Trophoblast cell (in vitro differentiated cells and primary cell): ENCODE measurements around the gene FRMPD4.

Experiments
- DNase-seq, 2 donors: peaks; one replicate each; pipeline ENCODE4 v3.0.0-alpha.2; 2016
- H2AFZ ChIP-seq: 2 replicates; pipeline ENCODE4 v1.6.1; 2013; ENCODE audit warnings: low read length, moderate library complexity, mild to moderate bottlenecking; ENCODE audit not compliant: insufficient read depth, poor library complexity
- H2AK5ac ChIP-seq: 2 replicates; pipeline ENCODE4 v1.6.1; 2013; ENCODE audit warnings: mild to moderate bottlenecking, low read length
- H2BK120ac ChIP-seq: 2 replicates; pipeline ENCODE4 v1.6.1; 2013; ENCODE audit warnings: low read length, mild to moderate bottlenecking, moderate library complexity; ENCODE audit not compliant: insufficient read depth, poor library complexity
- H2BK12ac ChIP-seq: 2 replicates; pipeline ENCODE4 v1.6.1; 2013; ENCODE audit warnings: mild to moderate bottlenecking, low read length, moderate library complexity
- H2BK5ac ChIP-seq: 2 replicates; pipeline ENCODE4 v1.6.1; 2013; ENCODE audit warnings: low read length, low read depth, moderate library complexity, mild to moderate bottlenecking; ENCODE audit not compliant: poor library complexity
- H3K14ac ChIP-seq: 2 replicates; pipeline ENCODE4 v1.6.1; 2013; ENCODE audit warnings: mild to moderate bottlenecking, low read length
- H3K18ac ChIP-seq: 2 replicates; pipeline ENCODE4 v1.6.1; 2013; ENCODE audit warnings: mild to moderate bottlenecking, low read length
- H3K23ac ChIP-seq: 2 replicates; pipeline ENCODE4 v1.6.1; 2013; ENCODE audit warnings: low read length
- H3K27ac ChIP-seq: 2 replicates; pipeline ENCODE4 v1.5.1; 2013; ENCODE audit warnings: low read depth, mild to moderate bottlenecking, inconsistent platforms, low read length, moderate library complexity
- H3K27me3 ChIP-seq: 2 replicates; pipeline ENCODE4 v1.6.1; 2013; ENCODE audit warnings: inconsistent platforms, mild to moderate bottlenecking, low read length, moderate library complexity; ENCODE audit not compliant: insufficient read depth
- H3K36me3 ChIP-seq, 2 experiments: 1 replicate in 1 of 2; 2 replicates in 1 of 2; pipeline ENCODE4 v1.6.1; 2013; ENCODE audit warnings: low read length in 2 of 2, mild to moderate bottlenecking in 2 of 2, moderate library complexity in 1 of 2; ENCODE audit not compliant: insufficient read depth in 2 of 2, control insufficient read depth in 1 of 2
- H3K4ac ChIP-seq: 2 replicates; pipeline ENCODE4 v1.6.1; 2013; ENCODE audit warnings: low read depth, mild to moderate bottlenecking, low read length, moderate library complexity
- H3K4me1 ChIP-seq, 2 experiments: 1 replicate in 1 of 2; 2 replicates in 1 of 2; pipeline ENCODE4 v1.6.1; 2013; ENCODE audit warnings: low read length in 2 of 2, mild to moderate bottlenecking in 2 of 2, moderate library complexity in 1 of 2; ENCODE audit not compliant: insufficient read depth in 2 of 2, control insufficient read depth in 1 of 2
- H3K4me2 ChIP-seq: 2 replicates; pipeline ENCODE4 v1.6.1; 2013; ENCODE audit warnings: inconsistent platforms, mild to moderate bottlenecking, low read length, moderate library complexity
- H3K4me3 ChIP-seq: 2 replicates; pipeline ENCODE4 v1.5.1; 2013; ENCODE audit warnings: mild to moderate bottlenecking, low read depth, low read length, inconsistent platforms
- H3K79me1 ChIP-seq: one replicate; pipeline ENCODE4 v1.6.1; 2013; ENCODE audit warnings: low read length
- H3K79me2 ChIP-seq: 2 replicates; pipeline ENCODE4 v1.6.1; 2013; ENCODE audit warnings: low read length, mild to moderate bottlenecking; ENCODE audit not compliant: control insufficient read depth, insufficient read depth, poor library complexity
- H3K9ac ChIP-seq: 2 replicates; pipeline ENCODE4 v1.6.1; 2013; ENCODE audit warnings: mild to moderate bottlenecking, low read length
- H3K9me3 ChIP-seq: 2 replicates; pipeline ENCODE4 v1.6.1; 2013; ENCODE audit warnings: low read depth, mild to moderate bottlenecking, control low read depth, inconsistent platforms, low read length; ENCODE audit not compliant: insufficient read depth
- H4K12ac ChIP-seq: 2 replicates; pipeline ENCODE4 v1.6.1; 2013; ENCODE audit warnings: low read depth, mild to moderate bottlenecking, low read length, moderate library complexity
- H4K8ac ChIP-seq: 2 replicates; pipeline ENCODE4 v1.6.1; 2013; ENCODE audit warnings: low read depth, mild to moderate bottlenecking, low read length, moderate library complexity
- H4K91ac ChIP-seq: one replicate; pipeline ENCODE4 v1.6.1; 2013; ENCODE audit warnings: low read depth, mild to moderate bottlenecking, low read length, moderate library complexity
- WGBS: extraction: QIAGEN DNeasy Blood & Tissue Kit; methylation state at CpG from one replicate; pipeline ENCODE4 v1.1.7; 2013; ENCODE audit warnings: missing lambda C conversion rate; ENCODE audit not compliant: insufficient read length, insufficient coverage; ENCODE audit errors: extremely low coverage; 5-methylcytosine and 5-hydroxymethylcytosine counted together

Gene FRMPD4

GRCh38 chrX:12234534-12235329, 96.5 kb downstream of the FRMPD4 start:
- no peaks in the 10 kb centered on the region for H3K4me1 ChIP-seq
- H3K9ac ChIP-seq = no peak overlapping the region
- no peak overlapping the region for H3K14ac ChIP-seq
- no peak overlapping the region for H2BK5ac ChIP-seq
- H2AFZ ChIP-seq = no peak overlapping the region
- H3K79me2 ChIP-seq = no peaks in the 10 kb centered on the region
- H4K8ac ChIP-seq = no peak overlapping the region
- no peak overlapping the region for H4K12ac ChIP-seq
- no peak overlapping the region for H3K4me2 ChIP-seq
- no peaks in the 10 kb centered on the region for H3K27me3 ChIP-seq
- H3K23ac ChIP-seq = no peak overlapping the region
- no peak overlapping the region for H4K91ac ChIP-seq
- H3K36me3 ChIP-seq = no peaks in the 10 kb centered on the region
- no peak overlapping the region for H2BK120ac ChIP-seq
- no CpG with 5 or more reads among the region's 5 CpGs for WGBS
- no peaks in the 10 kb centered on the region for H3K79me1 ChIP-seq
- no peak overlapping the region for H3K27ac ChIP-seq
- no peak for DNase-seq
- no peak overlapping the region for H3K4me3 ChIP-seq
- no peak overlapping the region for H3K18ac ChIP-seq
- no peak overlapping the region for H2AK5ac ChIP-seq
- H3K9me3 ChIP-seq = no peaks in the 10 kb centered on the region
- H2BK12ac ChIP-seq = no peak overlapping the region
- no peak overlapping the region for H3K4ac ChIP-seq

GRCh38 chrX:12236156-12236555, 97.9 kb downstream of the FRMPD4 start:
- no peak overlapping the region for H3K4ac ChIP-seq
- no peak overlapping the region for H2BK5ac ChIP-seq
- no peak overlapping the region for H2BK120ac ChIP-seq
- H3K27ac ChIP-seq = no peak overlapping the region
- H3K23ac ChIP-seq = no peak overlapping the region
- H4K12ac ChIP-seq = no peak overlapping the region
- no peak overlapping the region for H3K18ac ChIP-seq
- H2AFZ ChIP-seq = no peak overlapping the region
- H3K14ac ChIP-seq = no peak overlapping the region
- H4K91ac ChIP-seq = no peak overlapping the region
- no peaks in the 10 kb centered on the region for H3K79me1 ChIP-seq
- WGBS = no CpG with 5 or more reads among the region's 2 CpGs
- H2BK12ac ChIP-seq = no peak overlapping the region
- H3K4me2 ChIP-seq = no peak overlapping the region
- no peak overlapping the region for H4K8ac ChIP-seq
- no peak overlapping the region for H2AK5ac ChIP-seq
- no peaks in the 10 kb centered on the region for H3K79me2 ChIP-seq
- no peak for DNase-seq
- H3K4me3 ChIP-seq = no peak overlapping the region
- no peaks in the 10 kb centered on the region for H3K9me3 ChIP-seq
- H3K36me3 ChIP-seq = no peaks in the 10 kb centered on the region
- no peak overlapping the region for H3K9ac ChIP-seq
- H3K27me3 ChIP-seq = no peaks in the 10 kb centered on the region
- no peaks in the 10 kb centered on the region for H3K4me1 ChIP-seq

GRCh38 chrX:12237131-12237530, 98.9 kb downstream of the FRMPD4 start:
- no peak for DNase-seq
- Histone ChIP-seq H3K18ac (no peak overlapping the region), H2BK5ac (no peak overlapping the region), H3K27me3 (no peaks in the 10 kb centered on the region), H4K91ac (no peak overlapping the region), H4K12ac (no peak overlapping the region), H3K79me2 (no peaks in the 10 kb centered on the region), H3K79me1 (no peaks in the 10 kb centered on the region), H3K4me3 (no peak overlapping the region), H3K9ac (no peak overlapping the region), H3K27ac (no peak overlapping the region), H3K4ac (no peak overlapping the region), H2AK5ac (no peak overlapping the region), H3K14ac (no peak overlapping the region), H3K9me3 (no peaks in the 10 kb centered on the region), H2AFZ (no peak overlapping the region), H3K4me2 (no peak overlapping the region), H3K23ac (no peak overlapping the region), H2BK120ac (no peak overlapping the region), H3K4me1 (no peaks in the 10 kb centered on the region), H3K36me3 (no peaks in the 10 kb centered on the region), H2BK12ac (no peak overlapping the region), H4K8ac (no peak overlapping the region)

- Histone ChIP-seq H4K8ac (no peak overlapping the region), H3K9me3 (no peaks in the 10 kb centered on the region), H3K27me3 (no peaks in the 10 kb centered on the region), H4K91ac (no peak overlapping the region), H3K23ac (no peak overlapping the region), H3K36me3 (no peaks in the 10 kb centered on the region), H4K12ac (no peak overlapping the region), H3K14ac (no peak overlapping the region), H2BK5ac (no peak overlapping the region), H2AK5ac (no peak overlapping the region), H3K4me1 (no peaks in the 10 kb centered on the region), H3K79me2 (no peaks in the 10 kb centered on the region), H2BK12ac (no peak overlapping the region), H3K27ac (no peak overlapping the region), H2AFZ (no peak overlapping the region), H3K9ac (no peak overlapping the region), H3K4me3 (no peak overlapping the region), H3K18ac (no peak overlapping the region), H3K79me1 (no peaks in the 10 kb centered on the region), H3K4me2 (no peak overlapping the region), H2BK120ac (no peak overlapping the region), H3K4ac (no peak overlapping the region)
- no CpG with 5 or more reads among the region's 2 CpGs for WGBS
- DNase-seq = no peak
Observed at GRCh38 chrX:12237771-12238170, 99.5 kb downstream of the FRMPD4 start.
